GM19452 (cell line): ENCODE measurements around the gene DMGDH.

ENCODE experiments used
- ATAC-seq: cut with Tn5 transposase; IDR thresholded peaks from one replicate; pipeline ENCODE4 v1.9.1; 2021; ENCODE audit not compliant: unreplicated experiment

DMGDH gene

GRCh38 chr5:79069488-79070349 lies at the start of gene DMGDH, which contains the start of gene BHMT2:
TSS of gene DMGDH (minus strand) at chr5:79069674. CDS start at chr5:79069620, 54 bp downstream.
TSS of gene BHMT2 (plus strand) at chr5:79069767. CDS start at chr5:79069783, 16 bp downstream.
- ATAC-seq, result no peak

GRCh38 chr5:79112703-79113058 lies 43.2 kb upstream of the DMGDH start:
- ATAC-seq, result no peak

- ATAC-seq, result no peak
These were observed 42.7 kb upstream of the DMGDH start for GRCh38 chr5:79111960-79112702.

- ATAC-seq, result no peak
These were observed 42.0 kb upstream of the DMGDH start, which contains the start of gene BHMT for GRCh38 chr5:79111387-79111959. TSS of gene BHMT (plus strand) at chr5:79111809. CDS start at chr5:79111886, 77 bp downstream.

- ATAC-seq, result no peak
These were observed 40.3 kb upstream of the DMGDH start for GRCh38 chr5:79109527-79110492.

GRCh38 chr5:79108792-79109191 lies 39.3 kb upstream of the DMGDH start:
- ATAC-seq, result no peak

- ATAC-seq, result no peak
These were observed 38.6 kb upstream of the DMGDH start for GRCh38 chr5:79108086-79108485.

GRCh38 chr5:79107020-79107796 lies 37.7 kb upstream of the DMGDH start:
- ATAC-seq, result no peak

GRCh38 chr5:79105868-79106267 lies 36.4 kb upstream of the DMGDH start:
- ATAC-seq, result no peak

GRCh38 chr5:79093762-79094161 lies 24.3 kb upstream of the DMGDH start:
- no peak for ATAC-seq

- ATAC-seq, result no peak
These were observed 21.6 kb upstream of the DMGDH start for GRCh38 chr5:79091064-79091463.

GRCh38 chr5:79088507-79088906 lies 19.0 kb upstream of the DMGDH start:
- no peak for ATAC-seq

- ATAC-seq, result no peak
These were observed 16.6 kb upstream of the DMGDH start for GRCh38 chr5:79086116-79086515.

GRCh38 chr5:79081779-79082178 lies 12.3 kb upstream of the DMGDH start:
- ATAC-seq, result no peak

GRCh38 chr5:79080804-79081203 lies 11.3 kb upstream of the DMGDH start:
- no peak for ATAC-seq

GRCh38 chr5:79077680-79078365 lies 8.3 kb upstream of the DMGDH start:
- ATAC-seq, result no peak

- ATAC-seq, result no peak
These were observed 7.3 kb upstream of the DMGDH start for GRCh38 chr5:79076819-79077218.

- ATAC-seq, result no peak
These were observed 6.4 kb upstream of the DMGDH start for GRCh38 chr5:79075646-79076426.
